ENCODE data around the gene NEK10.

The NEK10 gene

DNA sequence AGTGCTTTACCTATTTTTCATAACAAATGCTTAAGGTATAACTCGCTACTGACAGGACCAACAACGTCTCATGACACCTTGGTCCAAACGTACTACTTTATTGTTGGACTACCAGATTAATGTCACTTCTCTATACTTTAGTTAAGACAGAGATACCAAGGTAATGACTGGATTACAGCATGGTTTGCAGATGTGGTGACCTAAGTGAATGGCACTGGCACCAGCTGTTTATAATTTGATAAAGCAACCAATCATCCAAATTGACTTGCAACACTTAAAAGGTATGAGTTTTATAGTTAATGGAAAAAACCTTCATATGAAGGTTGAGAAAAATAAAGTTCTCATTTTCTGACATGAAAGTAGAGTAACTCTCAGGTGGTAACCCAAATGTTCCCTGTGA, 209.0 kb downstream of the NEK10 start:
- no peak for DNase-seq

DNA sequence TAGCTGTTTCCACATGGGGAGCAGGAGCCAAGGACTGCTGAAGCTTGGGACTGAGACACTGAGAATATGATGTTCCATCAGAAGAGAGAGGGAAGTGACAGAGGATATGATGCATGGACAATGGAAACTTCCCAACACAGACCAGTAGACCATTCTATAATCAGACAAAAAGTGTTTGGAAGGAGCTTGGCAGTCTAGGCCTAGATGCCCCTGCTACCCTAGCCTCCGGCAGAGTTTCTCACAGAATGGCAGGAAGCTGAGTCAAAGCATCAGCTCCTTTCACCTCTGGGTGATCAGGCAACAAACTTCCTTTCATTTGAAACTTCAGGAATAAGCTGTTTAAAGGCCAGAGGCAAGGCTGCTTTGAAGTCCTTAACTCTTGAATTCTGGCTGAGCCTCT, 222.0 kb downstream of the NEK10 start:
- no peak for DNase-seq

DNA sequence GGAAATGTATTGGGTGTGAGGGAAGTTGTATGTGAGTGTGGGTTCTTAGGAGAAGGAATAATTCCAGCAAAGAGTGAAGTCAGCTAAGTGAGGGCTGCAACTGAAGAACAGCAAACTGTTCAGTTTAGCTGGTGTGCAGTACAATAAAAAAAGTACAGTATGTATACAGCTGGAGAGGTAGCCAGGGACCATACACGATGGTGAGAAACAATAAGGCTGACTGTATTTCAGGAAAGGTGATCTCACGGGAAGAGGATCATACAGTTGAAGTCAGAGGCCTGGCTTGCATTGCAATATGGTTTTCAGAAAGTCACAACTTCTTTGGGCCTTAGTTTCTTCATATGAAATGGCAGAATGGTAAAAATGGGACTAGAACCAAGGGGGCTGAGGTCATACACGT, 222.4 kb downstream of the NEK10 start:
- no peak for DNase-seq

DNA sequence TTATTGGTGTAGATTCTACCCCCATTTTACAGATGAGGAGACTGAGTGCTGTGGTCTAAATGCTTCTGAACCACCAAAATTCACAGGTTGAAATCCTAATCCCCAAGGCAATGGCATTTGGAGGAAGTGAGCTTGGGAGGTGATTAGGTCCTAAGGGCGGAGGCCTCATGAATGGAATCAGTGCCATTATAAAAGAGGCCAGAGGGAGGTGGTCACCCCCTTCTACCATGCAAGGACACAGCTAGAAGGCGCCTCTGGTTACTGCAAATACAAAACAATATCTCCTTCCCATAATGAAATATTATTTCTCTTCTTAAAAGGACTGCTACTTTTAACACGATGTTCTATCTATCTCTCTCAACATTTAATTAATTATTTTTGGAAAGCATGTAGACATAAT, 223.5 kb downstream of the NEK10 start:
- no peak for DNase-seq

DNA sequence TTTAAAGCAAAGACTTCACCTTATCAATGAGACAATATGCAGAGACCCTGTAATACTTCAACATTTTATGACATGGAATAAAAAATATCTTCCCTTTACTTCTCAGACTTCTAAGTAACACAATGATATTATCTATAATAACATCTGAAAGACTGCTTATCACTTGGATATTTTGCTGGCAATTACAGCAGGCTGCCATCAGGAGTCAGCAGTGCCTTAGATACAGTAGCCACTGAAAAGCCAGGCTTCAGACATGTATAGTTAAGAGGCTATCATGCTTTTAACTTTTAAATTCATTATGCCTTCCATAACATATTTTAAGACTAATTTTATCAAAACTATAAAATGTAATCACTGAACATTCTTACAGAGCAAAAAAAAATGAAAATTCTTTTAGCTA, 227.5 kb downstream of the NEK10 start:
- no peak for DNase-seq

DNA sequence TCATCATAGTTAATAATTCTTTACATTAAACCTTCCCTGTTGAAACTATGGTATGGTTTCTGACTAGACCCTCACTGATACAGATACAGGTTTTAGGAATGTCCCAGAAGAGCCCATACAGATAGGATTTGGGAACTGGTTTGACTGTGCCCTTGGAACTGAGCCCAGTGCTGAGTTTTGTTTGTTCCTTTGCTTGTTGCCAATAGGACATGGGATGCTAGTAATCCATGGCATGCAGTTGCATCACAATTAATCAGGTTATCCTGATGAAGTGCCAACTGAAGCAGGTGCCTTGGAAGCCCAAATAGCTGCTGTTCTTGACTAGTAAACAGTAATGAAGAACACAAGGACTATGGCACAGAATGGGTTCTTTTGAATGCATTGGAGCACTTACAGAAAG, 230.6 kb downstream of the NEK10 start:
- no peak for DNase-seq

DNA sequence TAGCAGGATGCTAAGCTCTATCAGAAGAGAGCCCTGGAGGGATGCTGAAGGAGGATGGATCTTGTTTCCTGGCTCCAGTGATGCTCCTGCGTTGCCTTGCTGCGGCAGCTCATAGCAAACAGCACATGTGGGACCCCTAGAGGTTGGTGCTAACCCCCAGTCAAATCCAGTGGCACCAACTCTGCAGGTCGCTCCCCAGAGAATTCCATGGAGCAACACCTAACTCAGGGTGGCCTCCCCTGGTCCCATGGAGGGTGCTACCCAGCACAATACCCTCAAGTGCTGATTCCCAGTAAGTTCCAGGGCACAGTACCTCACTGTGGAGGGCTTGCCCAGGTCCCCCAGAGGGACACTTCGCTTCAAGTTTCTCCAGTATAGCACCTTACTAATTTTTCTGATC, 231.2 kb downstream of the NEK10 start:
- DNase-seq: no peak

DNA sequence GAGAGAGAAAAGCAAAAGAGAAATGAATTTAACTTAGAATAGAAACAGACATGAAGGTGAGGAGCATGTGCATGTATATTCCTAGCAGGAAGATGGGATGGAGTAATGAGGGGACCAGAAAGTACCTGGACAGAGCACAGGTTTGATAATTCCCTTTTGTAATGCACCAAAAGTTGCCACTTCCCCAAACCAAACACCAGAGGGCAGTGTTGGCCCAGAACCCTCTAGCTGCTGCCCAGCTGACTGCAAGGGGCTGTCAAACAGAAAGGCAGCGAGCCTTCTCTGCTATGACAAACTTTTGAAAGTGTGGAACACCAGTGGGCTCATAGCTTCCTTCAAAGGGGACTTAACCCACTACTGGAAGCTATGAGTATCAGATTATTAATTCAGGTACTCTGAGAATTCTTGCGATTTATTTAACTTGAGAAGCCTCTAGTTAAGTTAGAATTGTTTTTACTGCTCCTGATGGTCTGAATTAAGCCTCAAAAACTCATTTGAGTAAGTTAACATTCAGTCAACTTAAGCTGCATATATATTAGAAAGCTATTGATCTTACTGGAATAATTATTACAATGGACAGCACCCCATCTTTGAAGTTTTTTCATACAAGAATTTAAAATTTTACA, 234.9 kb downstream of the NEK10 start:
- DNase-seq: peak; percentile 64

DNA sequence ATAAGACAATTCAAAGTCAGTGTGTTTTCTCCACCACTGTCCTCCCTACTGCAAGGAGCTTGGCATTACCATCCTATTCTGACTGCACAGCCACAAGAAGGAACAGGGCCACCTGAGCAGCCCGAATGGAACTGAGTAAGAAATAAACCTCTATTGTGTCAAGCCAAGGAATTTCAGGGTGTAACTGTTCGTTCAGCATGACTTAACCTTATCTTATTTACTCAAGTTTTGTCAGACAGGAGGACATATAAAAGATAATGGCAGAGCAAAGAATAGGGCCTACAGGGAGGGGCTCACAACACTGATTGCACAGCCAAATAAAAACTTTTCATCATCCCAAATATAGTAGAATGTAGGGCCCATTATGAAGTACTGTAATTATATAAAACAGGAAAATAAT, 236.1 kb downstream of the NEK10 start:
- no peak for DNase-seq

DNA sequence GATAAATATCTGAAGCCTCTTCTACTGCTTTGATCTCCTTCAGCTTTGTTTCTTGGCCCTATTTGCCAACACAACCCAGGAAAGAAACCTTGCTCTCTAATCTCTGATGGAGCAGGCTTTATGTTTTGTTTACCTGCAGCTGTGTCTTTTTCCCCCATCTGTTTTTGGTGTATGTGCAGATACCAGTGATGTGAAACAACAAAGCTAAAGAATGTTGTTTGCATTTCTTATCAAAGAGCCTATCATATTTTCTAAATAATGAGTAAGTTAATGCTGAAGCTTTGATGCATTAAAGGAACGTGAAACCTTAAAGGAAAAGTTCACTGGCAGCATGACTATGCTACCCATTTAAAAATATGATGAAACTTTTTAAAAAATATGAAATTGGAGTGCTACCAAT, 238.4 kb downstream of the NEK10 start:
- DNase-seq: no peak

DNA sequence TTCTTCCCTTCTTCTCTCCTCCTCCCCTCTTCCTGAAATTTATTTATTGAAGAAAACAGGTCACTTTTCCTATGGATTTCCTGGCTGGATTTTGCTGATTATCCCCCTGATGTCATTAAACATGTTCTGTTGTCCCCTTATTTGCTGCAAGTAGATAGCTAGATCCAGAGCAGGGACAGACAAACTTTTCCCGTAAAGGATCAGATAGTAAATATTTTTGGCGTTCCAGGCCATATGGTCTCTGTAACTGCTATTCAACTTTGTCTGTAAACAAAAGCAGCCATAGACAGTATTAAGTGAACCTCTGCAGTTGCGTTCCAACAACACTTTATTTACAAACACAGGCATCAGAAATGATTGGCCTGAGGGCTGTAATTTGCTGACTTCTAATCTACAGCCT, 241.3 kb downstream of the NEK10 start:
- no peak for DNase-seq

DNA sequence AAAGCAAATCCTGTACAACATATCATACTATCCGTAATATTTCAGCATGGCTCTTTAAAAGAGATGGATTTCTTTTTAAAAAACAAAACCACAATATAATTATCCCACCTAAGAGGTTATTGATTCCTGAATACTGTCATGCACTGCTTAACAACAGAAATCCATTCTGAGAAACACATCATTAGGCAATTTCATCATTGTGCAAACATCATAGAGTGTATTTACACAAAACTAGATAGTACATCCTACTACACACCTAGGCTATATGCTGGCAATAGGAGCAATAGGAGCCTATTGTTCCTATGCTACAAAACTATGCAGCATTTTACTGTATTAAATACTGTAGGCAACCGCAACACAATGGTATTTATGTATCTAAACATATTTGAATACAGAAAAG, 242.0 kb downstream of the NEK10 start:
- DNase-seq: no peak

DNA sequence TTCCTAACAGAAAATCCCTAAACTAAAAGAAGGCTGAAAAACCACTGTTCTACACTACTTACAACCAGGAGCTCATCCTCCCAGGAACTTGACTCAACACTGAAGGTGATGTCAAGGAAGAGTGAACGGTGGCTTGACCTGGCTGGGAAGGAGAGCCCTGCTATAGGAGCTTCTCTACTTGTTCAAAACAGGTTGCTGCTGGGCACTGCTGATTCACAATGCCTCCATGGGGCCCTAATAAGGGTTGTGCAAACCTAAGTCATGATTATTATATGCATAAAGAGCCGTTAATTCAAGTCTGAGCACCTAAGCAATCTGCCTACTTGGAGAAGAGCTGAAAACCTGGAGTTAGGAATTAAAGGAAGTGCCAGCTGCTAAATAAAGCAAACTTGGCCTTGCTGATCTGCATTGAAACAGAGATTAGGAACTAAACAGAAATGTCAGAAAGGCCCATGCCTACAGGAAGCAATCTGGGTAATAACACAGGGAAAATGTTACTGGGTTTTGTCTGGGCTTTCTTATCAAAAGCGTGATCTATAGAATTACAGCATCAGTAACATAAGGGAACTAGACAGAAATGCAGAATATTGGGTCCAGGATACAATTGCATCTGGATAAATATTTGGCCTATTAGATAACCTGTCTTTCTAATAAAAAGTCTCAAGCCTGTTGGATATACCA, 243.2 kb downstream of the NEK10 start:
- no peak for DNase-seq

DNA sequence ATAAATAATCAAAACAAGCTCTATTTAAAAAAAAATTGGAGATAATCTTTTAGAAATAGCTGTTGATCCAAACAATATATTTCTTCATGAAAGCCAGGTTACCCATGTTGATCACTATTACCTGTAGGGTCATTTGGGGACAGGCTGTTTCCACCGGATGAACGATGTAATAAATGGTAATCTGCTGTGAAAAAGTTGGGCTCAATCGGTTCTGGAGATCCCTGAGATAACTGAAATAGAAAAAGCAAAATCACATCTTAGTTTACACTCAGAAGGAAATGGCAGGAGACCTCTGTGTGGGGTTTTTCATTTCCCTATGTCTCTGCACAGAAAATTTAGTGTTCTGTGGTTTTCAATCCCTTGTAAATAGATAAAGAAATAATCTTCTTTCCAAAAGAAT, 249.5 kb downstream of the NEK10 start:
- no peak for DNase-seq

DNA sequence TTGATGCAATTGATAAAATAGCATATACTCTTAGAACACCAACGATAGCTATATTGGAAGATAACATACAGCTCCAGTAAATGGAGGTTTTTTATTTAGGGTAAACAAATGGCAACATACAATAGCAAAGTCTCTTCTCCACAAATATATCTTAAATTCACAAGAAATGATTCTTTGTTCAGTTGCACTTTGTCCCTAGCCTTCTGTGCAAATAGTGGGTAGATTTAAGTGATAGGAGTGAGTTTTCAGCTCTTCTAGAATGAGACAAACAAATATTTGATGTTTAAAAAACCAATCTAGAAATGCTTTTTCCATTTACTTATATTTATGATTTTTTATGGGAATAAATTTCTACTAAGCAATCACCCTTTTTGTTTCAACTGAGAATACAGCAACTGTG, 253.8 kb downstream of the NEK10 start:
- no peak for DNase-seq

DNA sequence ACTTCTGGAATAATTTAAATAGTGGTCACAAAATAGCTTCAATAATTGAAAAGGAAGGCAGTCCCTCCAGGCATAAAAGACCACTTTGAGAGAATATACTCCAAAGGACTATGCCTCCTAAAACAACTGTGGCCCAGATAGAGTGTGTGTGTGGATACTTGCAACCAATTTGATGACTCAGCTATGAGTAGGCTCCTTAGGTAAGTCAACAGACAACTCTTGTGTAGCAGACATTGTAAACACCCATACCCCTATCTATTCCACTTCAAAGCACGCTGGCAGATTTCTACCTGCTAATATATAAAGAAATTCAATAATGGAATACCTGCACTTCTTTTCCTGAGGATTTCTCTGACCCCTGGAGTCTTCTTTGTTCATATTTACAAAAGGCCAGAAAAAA, 254.5 kb downstream of the NEK10 start:
- DNase-seq: no peak

DNA sequence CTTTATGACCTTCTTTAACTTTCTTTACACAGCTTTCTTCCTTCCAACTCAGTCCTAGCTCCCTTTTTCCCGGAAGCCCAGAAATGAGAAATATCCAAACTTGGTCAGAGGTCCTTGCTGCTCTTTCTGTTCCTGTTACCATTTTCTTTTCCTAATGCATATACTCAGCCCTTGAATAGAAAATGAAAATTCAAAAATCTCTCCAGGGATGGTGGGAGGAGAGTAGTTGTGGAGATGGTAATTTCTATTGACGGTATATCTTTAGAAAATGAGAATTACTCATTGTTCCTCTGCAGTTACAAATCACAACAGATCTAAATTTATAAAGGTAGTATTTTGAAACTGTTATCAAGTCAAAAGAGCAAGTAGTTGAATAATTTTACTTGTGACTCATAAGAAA, 255.1 kb downstream of the NEK10 start:
- no peak for DNase-seq

DNA sequence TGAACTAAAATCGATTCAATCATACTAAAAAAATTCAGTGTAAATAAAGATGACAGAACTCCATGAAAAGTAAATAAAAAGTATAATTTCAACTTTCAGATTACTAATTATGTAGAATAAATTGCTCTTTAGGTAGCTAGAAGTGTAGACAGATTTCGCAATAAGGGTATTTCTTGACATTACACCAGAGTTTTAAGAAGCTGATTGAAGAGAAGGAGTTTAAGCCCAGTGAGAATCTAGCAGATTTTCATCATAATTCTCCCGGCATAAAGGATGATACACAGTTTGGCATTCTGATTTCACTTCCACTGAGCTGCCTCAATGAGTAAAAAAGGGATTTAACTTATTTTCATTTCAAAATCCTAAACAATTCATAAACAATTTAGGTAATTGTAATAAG, 259.2 kb downstream of the NEK10 start:
- DNase-seq: no peak

DNA sequence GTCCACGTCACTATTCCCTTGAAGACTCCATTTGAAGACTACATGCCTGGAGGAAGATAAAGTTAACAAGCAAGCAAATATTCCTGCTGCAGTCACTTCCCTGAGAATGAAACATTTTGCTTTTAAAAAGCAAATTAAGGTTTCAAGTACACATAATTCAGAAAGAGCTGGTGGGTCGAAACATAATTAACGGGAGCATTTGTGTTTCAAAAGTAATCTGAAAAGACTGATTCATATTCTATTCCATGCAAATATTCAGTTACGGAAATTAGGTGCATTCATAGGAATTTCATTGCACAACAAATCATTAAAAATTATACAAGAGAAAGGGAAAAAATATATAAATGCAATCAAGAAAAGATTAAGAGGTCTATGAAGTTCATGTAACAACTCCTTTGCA, 260.9 kb downstream of the NEK10 start:
- DNase-seq: no peak

DNA sequence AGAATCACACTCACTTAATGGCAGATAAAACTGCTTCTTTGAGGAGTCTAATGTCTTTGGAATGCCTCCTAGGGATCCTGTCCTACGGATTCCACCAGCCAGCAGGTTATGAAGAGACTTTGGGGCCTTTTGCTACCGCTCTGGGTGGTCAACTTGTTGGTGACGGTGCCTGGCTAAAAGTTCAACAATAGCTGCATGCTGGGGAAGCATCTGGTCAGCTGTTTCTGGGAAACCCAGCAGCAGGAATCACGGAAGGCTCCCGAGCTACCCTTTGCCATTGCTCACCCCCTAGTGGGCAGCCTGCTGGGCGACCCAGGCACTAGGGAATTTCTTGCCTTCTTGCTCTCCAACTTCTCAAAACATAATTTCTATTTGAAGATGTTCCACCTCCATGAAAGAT, 263.3 kb downstream of the NEK10 start:
- no peak for DNase-seq

DNA sequence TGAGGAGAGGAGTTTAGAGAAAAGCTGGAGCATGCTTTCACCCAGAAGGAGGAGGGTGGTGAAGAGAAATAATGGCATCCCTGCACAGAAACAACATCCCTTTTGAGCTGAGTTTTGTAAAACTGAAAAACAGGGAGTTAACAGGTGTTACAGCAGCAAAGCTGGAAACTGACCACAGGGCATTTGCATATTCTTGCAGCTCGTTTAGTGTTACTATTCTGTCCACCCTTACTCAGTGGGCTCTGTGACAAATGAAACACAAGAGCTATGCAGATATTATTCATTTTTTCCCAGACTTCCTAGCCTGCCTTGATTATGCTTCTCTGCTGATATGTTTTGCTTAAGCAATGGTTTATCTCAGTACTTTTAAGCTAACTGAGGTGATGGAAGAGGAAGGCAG, 272.0 kb downstream of the NEK10 start:
- no peak for DNase-seq

DNA sequence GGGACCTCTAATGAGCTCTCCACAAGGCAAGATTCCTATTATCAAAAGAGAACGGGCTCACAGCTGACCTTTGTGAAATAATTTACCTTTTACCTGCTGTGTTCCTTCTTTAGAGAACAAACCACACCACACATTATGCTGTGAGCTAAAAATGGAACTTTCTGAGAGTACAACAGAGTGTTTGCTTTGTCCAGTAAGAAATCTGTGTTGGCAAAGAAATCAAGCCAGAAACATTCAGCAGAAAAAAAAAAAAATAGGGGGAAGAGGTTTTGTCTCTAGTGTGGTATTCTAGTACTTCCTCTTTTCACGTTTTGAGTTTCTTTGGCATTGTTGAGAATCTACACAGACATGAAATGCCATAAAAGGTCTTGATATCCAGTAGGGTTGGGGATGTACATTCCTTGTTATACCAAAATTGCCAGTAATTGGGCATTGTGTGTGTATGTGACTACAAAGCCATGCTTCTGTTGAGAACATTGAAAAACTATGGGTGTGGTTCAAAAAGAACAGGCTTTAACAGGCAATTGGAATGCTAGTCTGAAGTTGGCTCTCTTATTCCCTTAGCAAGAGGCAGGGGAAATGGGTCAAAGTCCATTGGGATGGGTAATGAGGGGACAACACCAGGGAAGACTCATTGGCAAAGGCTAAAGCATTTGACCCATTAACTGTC, 273.5 kb downstream of the NEK10 start:
- no peak for DNase-seq

DNA sequence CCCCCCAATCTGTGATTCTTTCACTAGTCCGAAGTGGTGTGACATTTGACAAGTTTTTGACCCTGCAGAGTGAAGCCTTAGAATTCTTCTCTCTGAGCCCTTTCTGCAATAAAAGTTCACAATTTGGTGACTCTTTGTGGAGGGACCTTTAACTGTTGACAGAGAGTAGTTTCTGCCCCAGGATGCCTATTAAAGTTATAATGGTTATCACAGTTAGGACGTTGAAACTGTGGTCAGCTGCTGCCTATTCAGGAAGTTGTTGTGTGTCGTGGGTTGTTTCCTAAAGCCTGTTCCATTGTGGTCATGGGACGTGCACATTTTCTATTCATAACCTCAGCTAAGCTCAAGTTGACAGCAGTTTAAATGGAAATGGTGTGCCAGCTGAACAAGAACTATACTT, 274.5 kb downstream of the NEK10 start:
- no peak for DNase-seq

DNA sequence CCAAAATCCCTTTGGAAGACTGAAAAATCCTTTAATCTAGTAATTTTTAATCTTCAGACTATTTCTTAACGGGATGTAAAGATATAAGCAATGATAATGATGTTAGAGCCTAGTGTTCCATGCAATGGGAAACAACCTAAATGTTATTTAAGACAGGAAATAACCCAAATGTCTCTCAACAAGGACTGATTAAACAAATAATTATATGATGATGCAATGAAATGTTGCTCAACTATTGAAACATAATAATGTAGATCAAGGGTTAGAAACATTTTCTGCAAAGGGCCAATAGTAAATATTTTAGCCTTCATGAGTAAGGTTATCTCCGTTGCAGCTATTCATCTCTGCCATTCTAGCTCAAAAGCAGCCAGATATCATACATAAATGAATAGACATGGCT, 275.4 kb downstream of the NEK10 start:
- no peak for DNase-seq

Data from hematopoietic multipotent progenitor cell treated with erythropoietin and hydrocortisone succinate and interleukin-3 and kit ligand, for 8 days (in vitro differentiated cells).